Posterior vena cava (tissue), 2 donors: ENCODE data around the gene NRAS. TPM values are rescaled to one million over a fixed set of nuclear protein-coding genes. Genes with fewer than 3 reads are reported as not detected.

ENCODE experiments used
- DNase-seq: peaks from one replicate; pipeline ENCODE4 v3.0.0-alpha.2; 2020; ENCODE audit warnings: low spot score
- intact Hi-C, 2 donors: fragments of 100-400 bp; cut with DNase I; formaldehyde crosslinking; loops; one replicate each; pipeline versions ENCODE4 v1.14.1 to v1.14.2; 2022 to 2023
- total RNA-seq, 2 donors: library from RNA; stranded (reverse); fragmentation: NEBNext Ultra II Directional; extraction: Animal tissue kit (Norgen Biotek cat#: 25700); gene quantifications; one replicate each; pipeline ENCODE4 v1.2.1, GENCODE V29; 2021
- donor health status: DM: yes; HTN: yes; CAD: no.
- donor health status: DM: yes; HTN: yes; CAD: no.

NRAS gene
- total RNA-seq, 2 donors from 2014 or later, result 19.9 to 24.8 TPM

GRCh38 chr1:114694540-114695310 lies 21.8 kb downstream of the NRAS start:
- intact Hi-C loops, result no loop called here
- DNase-seq, result no peak

DNA sequence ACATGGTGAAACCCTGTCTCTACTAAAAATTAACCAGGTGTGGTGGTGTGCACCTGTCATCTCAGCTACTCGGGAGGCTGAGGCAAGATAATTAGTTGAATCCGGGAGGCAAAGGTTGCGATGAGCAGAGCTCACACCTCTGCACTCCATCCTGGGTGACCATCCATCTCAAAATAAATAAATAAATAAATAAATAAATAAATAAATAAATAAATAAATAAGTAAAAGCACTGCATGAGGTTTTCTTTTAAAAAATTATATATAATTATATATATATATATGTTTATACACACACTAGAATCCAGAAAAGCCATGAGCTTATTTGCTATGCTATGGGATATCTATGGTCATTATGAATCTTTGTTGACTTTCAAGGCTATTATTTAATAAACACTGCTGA lies 23.6 kb downstream of the NRAS start:
- DNase-seq, result no peak

GRCh38 chr1:114691061-114691460 lies 25.5 kb downstream of the NRAS start:
- intact Hi-C loops, result no loop called here
- no peak for DNase-seq

More for the DNA sequence above, 23.6 kb downstream of the NRAS start:
- intact Hi-C loops, result no loop called here

GRCh38 chr1:114690148-114690547 lies 26.4 kb downstream of the NRAS start:
- intact Hi-C loops, result no loop called here
- DNase-seq, result no peak

- no peak for DNase-seq
- intact Hi-C loops, result no loop called here
Observed at GRCh38 chr1:114688526-114688925, 28.0 kb downstream of the NRAS start.

DNA sequence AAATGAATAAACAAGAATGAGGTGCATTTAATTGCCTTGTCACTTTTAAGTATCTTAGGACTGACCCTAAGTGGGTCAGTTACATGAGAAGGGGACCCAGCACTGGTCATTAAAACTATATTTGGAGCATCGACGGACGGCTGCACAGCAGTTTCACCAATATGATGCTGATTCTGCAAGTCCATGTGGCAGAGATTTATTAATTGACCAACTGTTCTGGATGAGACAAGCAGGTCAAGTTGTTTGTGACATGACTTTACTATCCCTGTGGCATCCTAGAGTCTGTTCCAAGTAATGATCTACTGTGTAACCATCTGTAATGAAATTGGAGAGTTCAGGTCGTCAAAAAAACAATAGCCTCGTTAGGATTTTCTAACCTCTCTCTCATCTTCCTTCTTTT lies 30.7 kb downstream of the NRAS start:
- no peak for DNase-seq
- intact Hi-C loops, result no loop called here

GRCh38 chr1:114677691-114678090 lies 38.9 kb downstream of the NRAS start:
- intact Hi-C loops, result no loop called here
- no peak for DNase-seq

GRCh38 chr1:114676115-114676514 lies 40.5 kb downstream of the NRAS start:
- DNase-seq, result no peak
- intact Hi-C loops, result no loop called here

DNA sequence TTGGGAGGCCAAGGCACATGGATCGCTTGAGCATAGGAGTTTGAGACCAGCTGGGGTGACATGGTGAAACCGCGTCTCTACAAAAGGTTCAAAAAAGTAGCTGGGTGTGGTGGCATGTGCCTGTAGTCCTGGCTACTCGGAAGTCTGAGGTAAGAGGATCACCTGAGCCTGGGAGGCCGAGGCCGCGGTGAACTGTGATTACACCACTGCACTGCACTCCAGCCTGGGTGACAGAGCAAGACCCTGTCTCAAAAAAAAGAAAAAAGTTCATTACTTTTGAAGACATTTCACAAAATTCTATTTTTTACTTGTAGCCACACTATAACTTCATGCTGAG lies 44.7 kb downstream of the NRAS start:
- intact Hi-C loops, result loop anchor here in 1 of 2 donors (2.0 kb wide), 1 partner anchor 77 kb away; no protein-coding TSS in a partner anchor
- no peak for DNase-seq

GRCh38 chr1:114671011-114671938 lies 45.3 kb downstream of the NRAS start:
- intact Hi-C loops, result loop anchor here in 1 of 2 donors (2.0 kb wide), 1 partner anchor 78 kb away; no protein-coding TSS in a partner anchor

GRCh38 chr1:114670083-114671010 lies 46.2 kb downstream of the NRAS start:
- intact Hi-C loops, result loop anchor here in 1 of 2 donors (2.0 kb wide), 1 partner anchor 78 kb away; no protein-coding TSS in a partner anchor
- DNase-seq, result peak; percentile 97

More at GRCh38 chr1:114671011-114671938, 45.3 kb downstream of the NRAS start:
- no peak for DNase-seq

- intact Hi-C loops, result loop anchor here in 1 of 2 donors (2.0 kb wide), 1 partner anchor 79 kb away; no protein-coding TSS in a partner anchor
- no peak for DNase-seq
Observed at GRCh38 chr1:114669562-114670082, 46.9 kb downstream of the NRAS start, which contains the start of gene DENND2C. DENND2C (minus strand) TSS chr1:114670049; CDS start chr1:114625984, 44,065 bp downstream.

- no peak for DNase-seq
- intact Hi-C loops, result no loop called here
Observed at GRCh38 chr1:114668784-114669561, 47.6 kb downstream of the NRAS start.

DNA sequence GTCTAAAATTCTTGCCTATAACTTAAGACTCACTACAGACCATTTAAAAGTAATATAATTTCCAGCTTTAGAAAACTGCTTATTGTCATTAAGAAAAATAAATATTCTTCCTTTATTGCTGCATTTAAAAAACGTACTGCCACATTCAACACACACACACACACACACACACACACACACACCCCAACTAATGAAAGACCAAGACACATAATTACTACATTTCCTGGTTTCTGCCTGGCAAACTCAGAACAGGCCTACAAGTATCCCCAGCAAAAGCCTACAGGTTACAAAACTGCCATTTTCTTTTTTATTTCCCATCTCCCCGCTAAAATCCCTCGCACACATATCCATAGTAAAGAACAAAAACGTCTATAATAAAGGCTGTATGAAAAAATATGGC lies 48.2 kb downstream of the NRAS start:
- DNase-seq, result no peak
- intact Hi-C loops, result no loop called here

- intact Hi-C loops, result no loop called here
Observed at GRCh38 chr1:114666954-114667353, 49.6 kb downstream of the NRAS start.

GRCh38 chr1:114660238-114660637 lies 56.3 kb downstream of the NRAS start:
- no peak for DNase-seq

More at GRCh38 chr1:114666954-114667353, 49.6 kb downstream of the NRAS start:
- DNase-seq, result no peak

More at GRCh38 chr1:114660238-114660637, 56.3 kb downstream of the NRAS start:
- intact Hi-C loops, result no loop called here
